H1 (cell line): Measurements from ENCODE around the gene SF3B1. TPM values are rescaled to one million over a fixed set of nuclear protein-coding genes. Genes with fewer than 3 reads are reported as not detected.

Source experiments
- BACH1 ChIP-seq: IDR thresholded peaks from 2 replicates; pipeline ENCODE4 v1.6.1; 2012; ENCODE audit warnings: low read length, improper control_type of control experiment
- NANOG ChIP-seq: IDR thresholded peaks from 2 replicates; pipeline ENCODE4 v1.6.1; 2011; ENCODE audit warnings: low read length, low read depth, mild to moderate bottlenecking, inconsistent platforms; ENCODE audit not compliant: insufficient read depth, poor library complexity, severe bottlenecking
- RAD21 ChIP-seq, 2 experiments: IDR thresholded peaks in 1 of 2; conservative IDR thresholded peaks in 1 of 2; 2 replicates each; pipeline ENCODE4 v1.6.1; 2011; ENCODE audit warnings: low read depth in 2 of 2, low read length in 2 of 2, improper control_type of control experiment in 1 of 2, inconsistent platforms in 1 of 2, mild to moderate bottlenecking in 1 of 2, moderate library complexity in 1 of 2
- SP2 ChIP-seq: IDR thresholded peaks from 2 replicates; pipeline ENCODE4 v1.6.1; 2012; ENCODE audit warnings: mild to moderate bottlenecking, low read length, inconsistent platforms
- SP4 ChIP-seq: IDR thresholded peaks from 2 replicates; pipeline ENCODE4 v1.6.1; 2012; ENCODE audit warnings: low read length, inconsistent platforms
- polyA plus RNA-seq, 7 experiments: library from polyadenylated mRNA; depleted of rRNA in 3 of 7; stranded (reverse) in 5 of 7; unstranded in 2 of 7; fragments of >200 nt in 5 of 7; fragments of 200-250 nt in 2 of 7; gene quantifications; 1 replicate in 5 of 7; 2 replicates in 1 of 7; 4 replicates in 1 of 7; pipeline versions ENCODE4 v1.2.1 to v1.2.3, GENCODE V29; 2011 to 2013; ENCODE audit warnings: missing spikeins in 2 of 7, mixed read lengths in 2 of 7
- total RNA-seq: library from RNA; stranded (reverse); fragmentation: NEBNext Ultra II Directional; extraction: Animal tissue kit (Norgen Biotek cat#: 25700); gene quantifications from 2 replicates; pipeline ENCODE4 v1.2.1, GENCODE V29; 2021
- TF ChIP-seq, protein P1 (sequence below), 3 experiments: IDR thresholded peaks; 1 replicate in 2 of 3; 2 replicates in 1 of 3; pipeline versions ENCODE4 v1.5.1 to v1.6.1; 2011; ENCODE audit warnings: low read length in 3 of 3, mild to moderate bottlenecking in 3 of 3, inconsistent platforms in 2 of 3, low read depth in 1 of 3, moderate library complexity in 1 of 3; ENCODE audit not compliant: insufficient read depth in 1 of 3; ENCODE audit errors: control extremely low read depth in 1 of 3

SF3B1 gene
- total and polyA plus RNA-seq, 2 of the 8 experiments (the other 6 are each of a cell fraction or from before 2014, with no cell fraction given) = 320 to 403 TPM

GRCh38 chr2:197359859-197360258 lies 75.0 kb downstream of the SF3B1 start (continued):
- TF ChIP-seq, protein P1, sequence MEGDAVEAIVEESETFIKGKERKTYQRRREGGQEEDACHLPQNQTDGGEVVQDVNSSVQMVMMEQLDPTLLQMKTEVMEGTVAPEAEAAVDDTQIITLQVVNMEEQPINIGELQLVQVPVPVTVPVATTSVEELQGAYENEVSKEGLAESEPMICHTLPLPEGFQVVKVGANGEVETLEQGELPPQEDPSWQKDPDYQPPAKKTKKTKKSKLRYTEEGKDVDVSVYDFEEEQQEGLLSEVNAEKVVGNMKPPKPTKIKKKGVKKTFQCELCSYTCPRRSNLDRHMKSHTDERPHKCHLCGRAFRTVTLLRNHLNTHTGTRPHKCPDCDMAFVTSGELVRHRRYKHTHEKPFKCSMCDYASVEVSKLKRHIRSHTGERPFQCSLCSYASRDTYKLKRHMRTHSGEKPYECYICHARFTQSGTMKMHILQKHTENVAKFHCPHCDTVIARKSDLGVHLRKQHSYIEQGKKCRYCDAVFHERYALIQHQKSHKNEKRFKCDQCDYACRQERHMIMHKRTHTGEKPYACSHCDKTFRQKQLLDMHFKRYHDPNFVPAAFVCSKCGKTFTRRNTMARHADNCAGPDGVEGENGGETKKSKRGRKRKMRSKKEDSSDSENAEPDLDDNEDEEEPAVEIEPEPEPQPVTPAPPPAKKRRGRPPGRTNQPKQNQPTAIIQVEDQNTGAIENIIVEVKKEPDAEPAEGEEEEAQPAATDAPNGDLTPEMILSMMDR (IDR thresholded peaks at IDR 0.05; ENCODE audit: control extremely low read depth in 1 of 3, insufficient read depth in 1 of 3, low read depth in 1 of 3, low read length in 3 of 3) = peak; percentile 37 to 74 (median 48)
- TF ChIP-seq SP2 (no peak), NANOG (peak; percentile 93), BACH1 (no peak), SP4 (no peak), RAD21 (IDR thresholded peaks at IDR 0.05 in 1 of 2, conservative IDR thresholded peaks at IDR 0.05 in 1 of 2; ENCODE audit: low read depth in 2 of 2, low read length in 2 of 2) (no peak; a peak in 2 of 4 replicates)
